ENCODE data around the gene PRDM16. TPM values are rescaled to one million over a fixed set of nuclear protein-coding genes. Genes with fewer than 3 reads are reported as not detected.
A peak's percentile ranks its signal among the peaks of the same experiment; 100 is the strongest.

PRDM16 gene
- total RNA-seq, 1 donor from 2014 or later, result 84.2 TPM

DNA sequence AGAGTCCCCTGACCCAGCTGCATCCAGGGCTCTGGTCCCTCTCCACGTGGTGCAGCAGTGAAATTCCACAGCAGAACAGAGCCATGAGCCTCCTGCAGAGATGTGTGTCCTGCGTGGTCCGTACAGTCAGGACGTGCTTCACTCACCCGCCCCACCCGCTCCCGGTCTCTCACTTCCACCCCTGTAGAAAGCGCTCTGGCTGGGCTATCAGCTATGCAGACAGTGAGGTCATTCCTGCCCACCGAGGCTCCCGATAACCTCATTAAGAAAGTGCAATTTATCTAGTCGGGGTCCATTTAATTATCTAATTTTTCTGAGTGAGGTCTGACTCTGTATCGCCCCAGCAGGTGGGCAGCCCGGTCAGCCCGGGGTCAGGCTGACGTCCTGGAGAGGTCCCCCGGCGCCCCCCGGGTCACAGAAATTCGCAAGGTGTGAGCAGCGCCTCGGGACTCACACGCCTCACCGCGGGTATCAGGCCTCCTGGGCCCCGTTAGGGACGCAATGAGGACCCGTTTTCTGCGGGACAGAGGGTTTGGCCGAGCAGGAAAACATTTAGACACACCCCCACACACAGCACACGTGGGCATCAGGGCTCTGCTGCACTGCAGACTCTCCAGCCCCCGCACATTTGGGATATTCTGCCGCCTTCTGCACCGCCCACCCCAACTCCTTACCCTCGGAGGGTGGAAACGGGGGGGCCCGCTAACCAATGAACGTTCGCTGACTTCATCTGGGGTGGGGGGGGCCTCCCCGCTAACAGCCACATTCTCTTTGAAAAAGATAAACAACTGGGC, 76.7 kb downstream of the PRDM16 start:
- no peak for TF ChIP-seq CTCF (IDR thresholded peaks at IDR 0.05)
- Histone ChIP-seq H3K9me3 (no peaks in the 10 kb centered on the region), H3K27ac (peak overlapping the region in 1 of 2 donors; percentile 11), H3K27me3 (no peaks in the 10 kb centered on the region), H3K4me3 (no peak overlapping the region), H3K36me3 (no peaks in the 10 kb centered on the region), H3K4me1 (peaks cover 7 to 34% of the 10 kb centered on the region in 2 donors)
- DNase-seq (ENCODE audit: low spot score in 2 of 2), result no peak
- intact Hi-C loops (cut with DNase I), result loop anchor here (2.0 kb wide), 1 partner anchor 15 kb away; no protein-coding TSS in a partner anchor

DNA sequence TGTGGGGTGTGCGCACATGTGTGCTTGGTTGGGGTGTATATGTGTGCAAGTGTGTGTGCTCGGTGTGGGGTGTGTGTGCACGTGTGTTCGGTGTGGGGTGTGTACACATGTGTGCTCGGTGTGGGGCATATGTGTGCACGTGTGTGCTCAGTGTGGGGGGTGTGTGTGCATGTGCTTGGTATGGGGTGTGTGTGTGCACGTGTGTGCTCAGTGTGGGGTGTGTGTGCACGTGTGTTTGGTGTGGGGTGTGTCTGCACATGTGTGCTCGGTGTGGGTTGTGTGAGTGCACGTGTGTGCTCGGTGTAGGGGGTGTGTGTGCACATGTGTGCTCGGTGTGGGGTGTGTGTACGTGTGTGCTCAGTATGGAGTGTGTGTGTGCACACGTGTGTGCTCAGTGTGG, 77.5 kb downstream of the PRDM16 start:
- Histone ChIP-seq H3K36me3 (no peaks in the 10 kb centered on the region), H3K9me3 (no peaks in the 10 kb centered on the region), H3K4me3 (no peak overlapping the region), H3K4me1 (peaks cover 10 to 40% of the 10 kb centered on the region in 2 donors), H3K27me3 (no peaks in the 10 kb centered on the region), H3K27ac (no peak overlapping the region)
- TF ChIP-seq CTCF (IDR thresholded peaks at IDR 0.05), result no peak
- no peak for DNase-seq (ENCODE audit: low spot score in 2 of 2)
- intact Hi-C loops (cut with DNase I), result loop anchor here (2.0 kb wide), 1 partner anchor 14 kb away; no protein-coding TSS in a partner anchor

DNA sequence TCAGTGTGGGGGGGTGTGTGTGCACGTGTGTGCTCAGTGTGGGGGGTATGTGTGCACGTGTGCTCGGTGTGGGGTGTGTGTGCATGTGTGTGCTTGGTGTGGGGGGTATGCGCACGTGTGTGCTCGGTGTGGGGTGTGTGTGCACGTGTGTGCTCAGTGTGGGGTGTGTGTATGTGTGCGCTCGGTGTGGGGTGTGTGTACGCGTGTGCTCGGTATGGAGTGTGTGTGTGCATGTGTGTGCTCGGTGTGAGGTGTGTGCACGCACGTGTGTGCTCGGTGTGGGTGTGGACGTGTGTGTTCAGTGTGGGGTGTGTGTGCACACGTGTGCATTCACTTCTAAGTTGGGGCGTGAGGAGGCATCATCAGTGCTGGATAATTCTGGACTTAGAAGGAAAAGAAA, 77.9 kb downstream of the PRDM16 start:
- no peak for DNase-seq (ENCODE audit: low spot score in 2 of 2)
- H3K4me1 ChIP-seq, result peaks cover 15 to 43% of the 10 kb centered on the region in 2 donors
- intact Hi-C loops (cut with DNase I), result loop anchor here (2.0 kb wide), 1 partner anchor 14 kb away; no protein-coding TSS in a partner anchor
- no peak overlapping the region for H3K4me3 ChIP-seq
- no peaks in the 10 kb centered on the region for H3K27me3 ChIP-seq
- TF ChIP-seq CTCF (IDR thresholded peaks at IDR 0.05), result no peak
- H3K36me3 ChIP-seq, result no peaks in the 10 kb centered on the region
- no peaks in the 10 kb centered on the region for H3K9me3 ChIP-seq
- no peak overlapping the region for H3K27ac ChIP-seq

DNA sequence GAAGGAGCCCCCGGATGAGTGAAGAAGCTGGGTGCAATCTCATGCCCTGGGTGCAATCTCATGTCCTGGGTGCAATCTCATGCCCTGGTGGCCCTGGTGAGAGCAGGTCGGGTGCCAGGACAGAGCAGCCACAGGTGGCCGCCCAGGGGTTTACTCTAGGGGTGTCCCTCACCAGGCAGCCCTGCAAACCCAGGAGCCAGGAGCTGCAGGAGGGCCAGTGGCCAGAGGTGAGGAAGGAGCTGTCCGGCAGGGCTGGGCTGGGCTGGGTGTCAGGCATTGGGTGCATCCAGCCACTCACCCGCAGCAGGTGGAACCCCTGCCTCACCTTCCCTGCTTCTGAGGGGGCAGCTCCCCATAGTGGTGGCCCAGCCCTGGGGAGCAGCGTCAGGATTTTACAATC, 79.2 kb downstream of the PRDM16 start:
- peak overlapping the region; percentile 43 to 65 for H3K27ac ChIP-seq
- H3K4me1 ChIP-seq, result peaks cover 15 to 37% of the 10 kb centered on the region in 2 donors
- no peaks in the 10 kb centered on the region for H3K27me3 ChIP-seq
- no peak for DNase-seq (ENCODE audit: low spot score in 2 of 2)
- H3K9me3 ChIP-seq, result no peaks in the 10 kb centered on the region
- TF ChIP-seq CTCF (IDR thresholded peaks at IDR 0.05), result no peak
- H3K4me3 ChIP-seq, result no peak overlapping the region
- intact Hi-C loops (cut with DNase I), result no loop called here
- no peaks in the 10 kb centered on the region for H3K36me3 ChIP-seq

DNA sequence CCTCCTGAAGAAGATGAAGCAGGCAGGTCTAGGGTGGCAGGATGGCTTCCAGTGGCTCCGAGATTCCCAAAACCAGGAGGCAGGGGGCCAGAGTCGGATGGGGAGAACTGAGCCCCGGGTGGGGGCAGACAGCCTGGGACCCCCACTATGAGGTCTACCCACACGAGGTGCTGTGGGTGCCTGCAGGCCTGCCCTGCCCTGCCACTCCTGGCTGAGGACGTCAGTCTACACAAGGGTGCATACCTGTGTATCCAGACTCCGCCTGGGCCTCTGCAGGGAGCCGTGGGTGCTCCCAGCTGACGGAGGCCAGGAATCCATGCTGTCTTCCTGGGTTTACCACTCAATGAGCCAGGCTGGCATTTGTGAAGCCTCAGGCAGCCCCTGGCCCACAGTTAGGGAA, 80.3 kb downstream of the PRDM16 start:
- peak overlapping the region; percentile 43 to 52 for H3K27ac ChIP-seq
- no peak for TF ChIP-seq CTCF (IDR thresholded peaks at IDR 0.05)
- no peaks in the 10 kb centered on the region for H3K9me3 ChIP-seq
- no peaks in the 10 kb centered on the region for H3K36me3 ChIP-seq
- no peak for DNase-seq (ENCODE audit: low spot score in 2 of 2)
- intact Hi-C loops (cut with DNase I), result no loop called here
- H3K4me1 ChIP-seq, result peaks cover 15 to 41% of the 10 kb centered on the region in 2 donors
- H3K4me3 ChIP-seq, result no peak overlapping the region
- no peaks in the 10 kb centered on the region for H3K27me3 ChIP-seq

All from ascending aorta (tissue), 2 donors.